ENCODE measurements around the gene LAMA5.

The LAMA5 gene

GRCh38 chr20:62322492-62323041, 44.5 kb downstream of the LAMA5 start:
- Histone ChIP-seq H3K79me2 (ENCODE audit: low read length) (no peaks in the 10 kb centered on the region), H3F3A (ENCODE audit: insufficient read depth, low read length) (peaks cover 6% of the 10 kb centered on the region; the same call in 1 of the 2 replicates), H4K20me1 (ENCODE audit: insufficient read depth, low read length) (no peaks in the 10 kb centered on the region), H3K36me3 (replicated peaks; ENCODE audit: insufficient read depth, low read length) (no peaks in the 10 kb centered on the region; the same call in 1 of the 2 replicates), H3K4me1 (ENCODE audit: low read length) (no peaks in the 10 kb centered on the region), H3K9me2 (replicated peaks; ENCODE audit: insufficient read depth, low read length) (no peaks in the 10 kb centered on the region), H3K4me3 (ENCODE audit: low read length) (no peak overlapping the region), H3K9ac (ENCODE audit: low read length) (no peak overlapping the region), H2AFZ (ENCODE audit: low read length) (no peak overlapping the region), H3K27ac (ENCODE audit: low read length) (no peak overlapping the region), H3K27me3 (replicated peaks; ENCODE audit: insufficient read depth, low read length) (no peaks in the 10 kb centered on the region), H3K4me2 (ENCODE audit: low read depth, low read length) (no peak overlapping the region), H3K9me3 (replicated peaks; ENCODE audit: insufficient read depth, low read length) (no peaks in the 10 kb centered on the region)
- TF ChIP-seq EZH2 (optimal IDR thresholded peaks at IDR 0.05; ENCODE audit: low read depth, low read length), result no peak
- TF ChIP-seq, protein P1, sequence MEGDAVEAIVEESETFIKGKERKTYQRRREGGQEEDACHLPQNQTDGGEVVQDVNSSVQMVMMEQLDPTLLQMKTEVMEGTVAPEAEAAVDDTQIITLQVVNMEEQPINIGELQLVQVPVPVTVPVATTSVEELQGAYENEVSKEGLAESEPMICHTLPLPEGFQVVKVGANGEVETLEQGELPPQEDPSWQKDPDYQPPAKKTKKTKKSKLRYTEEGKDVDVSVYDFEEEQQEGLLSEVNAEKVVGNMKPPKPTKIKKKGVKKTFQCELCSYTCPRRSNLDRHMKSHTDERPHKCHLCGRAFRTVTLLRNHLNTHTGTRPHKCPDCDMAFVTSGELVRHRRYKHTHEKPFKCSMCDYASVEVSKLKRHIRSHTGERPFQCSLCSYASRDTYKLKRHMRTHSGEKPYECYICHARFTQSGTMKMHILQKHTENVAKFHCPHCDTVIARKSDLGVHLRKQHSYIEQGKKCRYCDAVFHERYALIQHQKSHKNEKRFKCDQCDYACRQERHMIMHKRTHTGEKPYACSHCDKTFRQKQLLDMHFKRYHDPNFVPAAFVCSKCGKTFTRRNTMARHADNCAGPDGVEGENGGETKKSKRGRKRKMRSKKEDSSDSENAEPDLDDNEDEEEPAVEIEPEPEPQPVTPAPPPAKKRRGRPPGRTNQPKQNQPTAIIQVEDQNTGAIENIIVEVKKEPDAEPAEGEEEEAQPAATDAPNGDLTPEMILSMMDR (IDR thresholded peaks at IDR 0.05; ENCODE audit: low read length), result no peak
- no peak for TF ChIP-seq EZH2phosphoT487 (IDR thresholded peaks at IDR 0.05; ENCODE audit: low read length)
- DNase-seq, result no peak

DNA sequence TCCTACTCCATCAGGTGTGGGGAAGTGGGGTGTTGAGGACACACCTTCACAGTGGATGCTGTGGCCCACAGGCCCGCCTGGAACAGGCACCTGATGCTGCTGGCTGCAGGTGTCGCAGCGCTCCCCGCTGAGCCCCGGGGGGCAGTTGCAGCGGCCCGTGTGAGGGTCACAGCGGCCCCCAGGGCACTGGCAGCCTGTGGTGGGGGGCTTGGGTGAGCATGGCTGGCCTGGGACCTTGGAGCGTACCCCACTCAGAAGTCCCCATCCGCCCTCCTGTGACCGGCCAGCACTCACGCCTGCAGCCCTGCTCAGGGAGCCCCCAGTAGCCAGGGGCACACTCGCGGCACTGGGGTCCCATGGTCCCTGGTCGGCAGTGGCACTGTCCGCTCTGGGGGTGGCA, 45.1 kb downstream of the LAMA5 start:
- DNase-seq, result no peak
- H3K27me3 ChIP-seq (replicated peaks; ENCODE audit: insufficient read depth, low read length), result no peaks in the 10 kb centered on the region
- no peak overlapping the region for H3K4me3 ChIP-seq (ENCODE audit: low read length)
- TF ChIP-seq EZH2phosphoT487 (IDR thresholded peaks at IDR 0.05; ENCODE audit: low read length), result no peak
- TF ChIP-seq, protein P1 (IDR thresholded peaks at IDR 0.05; ENCODE audit: low read length), result no peak
- TF ChIP-seq EZH2 (optimal IDR thresholded peaks at IDR 0.05; ENCODE audit: low read depth, low read length), result no peak
- no peak overlapping the region for H3K4me2 ChIP-seq (ENCODE audit: low read depth, low read length)
- no peak overlapping the region for H3K9ac ChIP-seq (ENCODE audit: low read length)
- H3K36me3 ChIP-seq (replicated peaks; ENCODE audit: insufficient read depth, low read length), result no peaks in the 10 kb centered on the region; the same call in 1 of the 2 replicates
- peaks cover 6% of the 10 kb centered on the region; the same call in 1 of the 2 replicates for H3F3A ChIP-seq (ENCODE audit: insufficient read depth, low read length)
- no peaks in the 10 kb centered on the region for H4K20me1 ChIP-seq (ENCODE audit: insufficient read depth, low read length)
- no peaks in the 10 kb centered on the region for H3K4me1 ChIP-seq (ENCODE audit: low read length)
- H3K79me2 ChIP-seq (ENCODE audit: low read length), result no peaks in the 10 kb centered on the region
- no peaks in the 10 kb centered on the region for H3K9me2 ChIP-seq (replicated peaks; ENCODE audit: insufficient read depth, low read length)
- H3K27ac ChIP-seq (ENCODE audit: low read length), result no peak overlapping the region
- no peak overlapping the region for H2AFZ ChIP-seq (ENCODE audit: low read length)
- no peaks in the 10 kb centered on the region for H3K9me3 ChIP-seq (replicated peaks; ENCODE audit: insufficient read depth, low read length)

DNA sequence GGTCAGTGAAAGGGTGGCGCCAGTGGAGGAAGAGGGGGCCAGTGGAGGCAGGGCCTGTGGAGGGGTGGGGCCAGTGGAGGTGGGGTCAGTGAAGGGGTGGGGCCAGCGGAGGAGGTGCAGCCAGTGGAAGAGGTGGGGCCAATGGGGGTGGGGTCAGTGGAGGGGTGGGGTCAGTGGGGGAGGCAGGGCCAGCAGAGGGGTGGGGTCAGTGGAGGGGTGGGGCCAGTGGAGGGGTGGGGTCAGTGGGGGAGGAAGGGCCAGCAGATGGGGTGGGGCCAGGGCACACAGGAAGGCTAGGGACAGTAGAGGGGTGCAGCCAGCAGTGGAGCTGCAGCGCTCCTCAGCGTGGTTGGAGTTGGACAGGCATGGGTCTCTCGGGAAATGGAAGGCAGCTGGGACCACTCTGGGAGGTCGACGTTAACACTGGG, 45.6 kb downstream of the LAMA5 start:
- H3K4me1 ChIP-seq (ENCODE audit: low read length), result no peaks in the 10 kb centered on the region

More for the DNA sequence above, 45.6 kb downstream of the LAMA5 start:
- no peak for DNase-seq
- Histone ChIP-seq H3K9me3 (replicated peaks; ENCODE audit: insufficient read depth, low read length) (no peaks in the 10 kb centered on the region), H3K9me2 (replicated peaks; ENCODE audit: insufficient read depth, low read length) (no peaks in the 10 kb centered on the region), H2AFZ (ENCODE audit: low read length) (no peak overlapping the region), H4K20me1 (ENCODE audit: insufficient read depth, low read length) (no peaks in the 10 kb centered on the region), H3K79me2 (ENCODE audit: low read length) (no peaks in the 10 kb centered on the region), H3K27ac (ENCODE audit: low read length) (no peak overlapping the region), H3F3A (ENCODE audit: insufficient read depth, low read length) (peaks cover 6% of the 10 kb centered on the region; the same call in 1 of the 2 replicates), H3K4me2 (ENCODE audit: low read depth, low read length) (no peak overlapping the region), H3K27me3 (replicated peaks; ENCODE audit: insufficient read depth, low read length) (no peaks in the 10 kb centered on the region), H3K9ac (ENCODE audit: low read length) (no peak overlapping the region), H3K4me3 (ENCODE audit: low read length) (no peak overlapping the region), H3K36me3 (replicated peaks; ENCODE audit: insufficient read depth, low read length) (no peaks in the 10 kb centered on the region; the same call in 1 of the 2 replicates)
- no peak for TF ChIP-seq EZH2phosphoT487 (IDR thresholded peaks at IDR 0.05; ENCODE audit: low read length)
- TF ChIP-seq, protein P1 (IDR thresholded peaks at IDR 0.05; ENCODE audit: low read length), result no peak

Data from MM.1S (cell line).